Natural killer cell (primary cell): ENCODE measurements around the gene MYL5. TPM values are rescaled to one million over a fixed set of nuclear protein-coding genes. Genes with fewer than 3 reads are reported as not detected.

Experiments
- ATAC-seq, 3 donors: fragments of 150-1000 bp in 2 of 3; fragments of 200-7000 bp in 1 of 3; cut with Tn5 transposase; 1 replicate in 1 of 3; 2 replicates in 2 of 3; pipeline ENCODE4 v1.10.0; 2021; ENCODE audit warnings: mild to moderate bottlenecking in 2 of 3, moderate library complexity in 2 of 3
- DNase-seq, 2 donors: peaks; one replicate each; pipeline versions ENCODE4 v3.0.0 to v3.0.0-alpha.2; 2013 to 2021; ENCODE audit warnings: mixed read lengths in 1 of 2
- H3K27ac ChIP-seq: one replicate; pipeline ENCODE4 v1.5.1; 2013; ENCODE audit warnings: mild to moderate bottlenecking, low read length
- H3K27me3 ChIP-seq: one replicate; pipeline ENCODE4 v1.6.1; 2013; ENCODE audit warnings: low read length; ENCODE audit not compliant: control insufficient read depth, insufficient read depth
- H3K36me3 ChIP-seq: one replicate; pipeline ENCODE4 v1.6.1; 2013; ENCODE audit warnings: low read length; ENCODE audit not compliant: control insufficient read depth, insufficient read depth
- H3K4me1 ChIP-seq: one replicate; pipeline ENCODE4 v1.6.1; 2013; ENCODE audit warnings: low read length; ENCODE audit not compliant: control insufficient read depth, insufficient read depth
- H3K4me3 ChIP-seq: one replicate; pipeline ENCODE4 v1.5.1; 2013; ENCODE audit warnings: low read length
- H3K9me3 ChIP-seq: one replicate; pipeline ENCODE4 v1.6.1; 2013; ENCODE audit warnings: low read length; ENCODE audit not compliant: control insufficient read depth, insufficient read depth
- H3K27ac Mint-ChIP-seq, 2 donors: one replicate each; pipeline ENCODE4 v1.8.0; 2022; ENCODE audit warnings: mild to moderate bottlenecking in 2 of 2, mixed read lengths in 2 of 2, moderate library complexity in 1 of 2
- H3K27me3 Mint-ChIP-seq, 2 donors: one replicate each; pipeline ENCODE4 v1.8.0; 2022; ENCODE audit warnings: low read depth in 2 of 2, mixed read lengths in 2 of 2
- H3K36me3 Mint-ChIP-seq: one replicate; pipeline ENCODE4 v1.8.0; 2022; ENCODE audit warnings: mixed read lengths
- H3K4me1 Mint-ChIP-seq, 2 donors: one replicate each; pipeline ENCODE4 v1.8.0; 2022; ENCODE audit warnings: mixed read lengths in 2 of 2
- H3K4me3 Mint-ChIP-seq: one replicate; pipeline ENCODE4 v1.8.0; 2022; ENCODE audit warnings: mild to moderate bottlenecking, moderate library complexity, mixed read lengths
- H3K9me3 Mint-ChIP-seq, 2 donors: one replicate each; pipeline ENCODE4 v1.8.0; 2022; ENCODE audit warnings: mixed read lengths in 2 of 2
- WGBS: methylation state at CpG from one replicate; pipeline ENCODE4 v1.1.7; 2013; ENCODE audit warnings: missing lambda C conversion rate; ENCODE audit not compliant: insufficient coverage; 5-methylcytosine and 5-hydroxymethylcytosine counted together
- intact Hi-C: fragments of 100-400 bp; cut with micrococcal nuclease; formaldehyde crosslinking; loops from one replicate; pipeline ENCODE4 v1.14.2; 2022
- total RNA-seq, 4 donors: library from RNA; stranded (reverse); fragments of 120-200 nt in 1 of 4; gene quantifications; one replicate each; pipeline versions ENCODE4 v1.2.3 to v1.2.4, GENCODE V29; 2013 to 2022
- TF ChIP-seq, protein P1 (sequence below): fragments of 200-600 bp; IDR thresholded peaks from one replicate; pipeline ENCODE4 v1.8.0; 2022; ENCODE audit warnings: antibody characterized with exemption

MYL5 gene
- total RNA-seq, 3 donors from 2014 or later (not counting 1 experiment from before 2014, with no cell fraction given): 23.4 to 39.5 (median 30.1) TPM

DNA sequence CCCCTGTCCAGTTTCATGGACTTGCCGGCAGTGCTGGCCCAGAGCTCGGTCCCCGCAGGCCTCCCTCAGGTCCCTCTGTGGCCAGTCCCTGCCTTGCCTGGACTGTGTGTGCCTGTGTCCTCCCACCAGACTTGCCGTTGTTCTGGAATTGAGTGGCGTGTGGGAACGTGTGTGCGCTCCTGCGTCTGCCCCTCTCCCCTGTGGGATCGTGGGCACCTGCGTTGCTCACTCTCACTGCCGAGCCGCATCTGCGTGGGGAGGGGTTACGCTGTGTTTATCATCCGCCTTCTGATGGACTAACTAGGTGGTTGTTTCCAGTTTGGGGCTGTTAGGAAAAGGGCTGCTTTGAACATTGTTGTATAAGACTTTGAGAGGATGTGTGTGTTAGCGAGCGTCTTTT is 52.5 kb downstream of the MYL5 start:
- H3K4me3 ChIP-seq: no peak overlapping the region
- TF ChIP-seq, protein P1, sequence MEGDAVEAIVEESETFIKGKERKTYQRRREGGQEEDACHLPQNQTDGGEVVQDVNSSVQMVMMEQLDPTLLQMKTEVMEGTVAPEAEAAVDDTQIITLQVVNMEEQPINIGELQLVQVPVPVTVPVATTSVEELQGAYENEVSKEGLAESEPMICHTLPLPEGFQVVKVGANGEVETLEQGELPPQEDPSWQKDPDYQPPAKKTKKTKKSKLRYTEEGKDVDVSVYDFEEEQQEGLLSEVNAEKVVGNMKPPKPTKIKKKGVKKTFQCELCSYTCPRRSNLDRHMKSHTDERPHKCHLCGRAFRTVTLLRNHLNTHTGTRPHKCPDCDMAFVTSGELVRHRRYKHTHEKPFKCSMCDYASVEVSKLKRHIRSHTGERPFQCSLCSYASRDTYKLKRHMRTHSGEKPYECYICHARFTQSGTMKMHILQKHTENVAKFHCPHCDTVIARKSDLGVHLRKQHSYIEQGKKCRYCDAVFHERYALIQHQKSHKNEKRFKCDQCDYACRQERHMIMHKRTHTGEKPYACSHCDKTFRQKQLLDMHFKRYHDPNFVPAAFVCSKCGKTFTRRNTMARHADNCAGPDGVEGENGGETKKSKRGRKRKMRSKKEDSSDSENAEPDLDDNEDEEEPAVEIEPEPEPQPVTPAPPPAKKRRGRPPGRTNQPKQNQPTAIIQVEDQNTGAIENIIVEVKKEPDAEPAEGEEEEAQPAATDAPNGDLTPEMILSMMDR: no peak
- H3K9me3 ChIP-seq: no peaks in the 10 kb centered on the region
- no peak overlapping the region for H3K4me3 Mint-ChIP-seq
- no peaks in the 10 kb centered on the region for H3K27me3 Mint-ChIP-seq
- no peaks in the 10 kb centered on the region for H3K27me3 ChIP-seq
- H3K4me1 ChIP-seq: no peaks in the 10 kb centered on the region
- peak overlapping the region in 1 of 2 donors; percentile 45 for H3K27ac Mint-ChIP-seq
- intact Hi-C loops: no loop called here
- no peaks in the 10 kb centered on the region for H3K36me3 Mint-ChIP-seq
- H3K4me1 Mint-ChIP-seq: peaks cover 24 to 41% of the 10 kb centered on the region in 2 donors
- H3K36me3 ChIP-seq: peaks cover 4% of the 10 kb centered on the region
- H3K9me3 Mint-ChIP-seq: no peaks in the 10 kb centered on the region
- H3K27ac ChIP-seq: no peak overlapping the region
- ATAC-seq (no peak), DNase-seq (no peak)
- WGBS: 79% methylated on average over 17 of the region's 17 CpGs

DNA sequence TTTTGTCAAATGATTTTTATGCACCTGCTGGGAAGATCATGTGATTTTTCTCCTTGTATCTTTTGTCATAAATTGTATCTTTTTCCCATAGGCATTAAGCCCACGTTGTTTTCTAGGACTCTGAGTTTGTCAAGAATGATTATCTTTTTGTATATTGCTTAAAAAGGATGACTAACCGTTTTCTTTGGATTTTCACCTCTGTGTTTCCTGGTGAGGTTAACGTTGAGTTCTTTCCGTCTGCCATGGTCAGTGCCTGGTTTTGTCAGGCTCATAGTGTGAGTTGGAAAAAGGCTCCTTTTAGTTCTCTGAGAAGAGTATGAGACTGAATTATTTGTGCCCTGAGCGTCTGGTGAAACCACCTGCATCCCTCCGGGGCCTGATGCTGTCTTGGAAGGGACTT is 53.2 kb downstream of the MYL5 start:
- peaks cover 7% of the 10 kb centered on the region for H3K36me3 ChIP-seq
- no peak overlapping the region for H3K27ac Mint-ChIP-seq
- intact Hi-C loops: no loop called here
- ATAC-seq: no peak
- TF ChIP-seq, protein P1: no peak
- 76% methylated on average over 6 of the region's 6 CpGs for WGBS
- H3K4me3 Mint-ChIP-seq: no peak overlapping the region
- H3K4me1 Mint-ChIP-seq: peaks cover 24 to 37% of the 10 kb centered on the region in 2 donors
- no peaks in the 10 kb centered on the region for H3K27me3 Mint-ChIP-seq
- H3K27me3 ChIP-seq: no peaks in the 10 kb centered on the region
- no peaks in the 10 kb centered on the region for H3K9me3 Mint-ChIP-seq
- no peak overlapping the region for H3K27ac ChIP-seq
- no peaks in the 10 kb centered on the region for H3K9me3 ChIP-seq
- no peaks in the 10 kb centered on the region for H3K4me1 ChIP-seq
- no peak for DNase-seq
- H3K36me3 Mint-ChIP-seq: no peaks in the 10 kb centered on the region
- H3K4me3 ChIP-seq: no peak overlapping the region

DNA sequence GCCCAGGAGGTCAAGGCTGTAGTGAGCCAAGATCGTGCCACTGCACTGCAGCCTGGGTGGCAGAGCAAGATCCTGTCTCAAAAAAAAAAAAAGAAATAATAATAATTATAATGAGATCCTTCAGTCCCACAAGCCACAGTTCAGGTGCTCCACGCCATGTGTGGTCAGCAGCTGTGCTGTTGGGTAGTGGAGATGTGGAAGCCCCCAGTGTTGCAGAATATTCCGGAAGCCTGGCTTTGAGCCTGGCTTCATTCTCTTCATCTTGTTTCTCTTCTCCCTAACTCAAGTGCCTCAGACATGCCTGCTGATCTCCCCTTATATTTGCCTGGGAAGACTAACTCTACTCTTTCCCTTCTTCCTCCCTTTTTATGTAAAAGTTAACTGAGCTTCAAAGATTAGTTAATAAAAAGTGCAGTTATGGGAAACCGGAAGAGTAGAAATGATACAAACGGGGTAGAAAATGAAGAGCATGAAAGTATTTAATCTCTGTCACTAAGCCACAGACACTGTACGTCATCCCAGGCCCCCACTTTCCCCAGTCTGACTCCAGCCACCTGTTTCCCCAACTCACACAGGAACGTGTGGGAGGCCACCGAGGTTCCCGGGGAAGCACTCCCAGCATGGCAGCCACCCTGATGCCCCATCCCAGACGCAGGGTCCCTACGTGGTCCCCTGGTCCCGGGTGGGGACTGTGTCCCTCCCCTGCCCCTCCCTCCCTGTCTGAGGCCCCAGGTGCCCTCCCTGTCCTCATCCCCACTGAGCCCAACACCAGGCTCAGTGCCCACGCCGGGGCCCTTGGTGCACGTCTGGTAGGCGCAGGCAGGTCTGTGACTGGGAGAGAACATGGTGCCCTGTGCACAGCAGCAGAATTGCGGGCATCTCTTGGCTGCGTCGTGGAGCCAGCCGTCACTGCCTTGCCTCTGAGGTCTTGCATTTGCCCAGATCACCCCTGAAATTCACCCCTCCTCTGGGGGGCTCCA is 55.3 kb downstream of the MYL5 start:
- TF ChIP-seq, protein P1: no peak
- no peaks in the 10 kb centered on the region for H3K9me3 Mint-ChIP-seq
- H3K36me3 Mint-ChIP-seq: no peaks in the 10 kb centered on the region
- 92% methylated on average over 17 of the region's 20 CpGs for WGBS
- Histone ChIP-seq H3K36me3 (peaks cover 28% of the 10 kb centered on the region), H3K4me3 (no peak overlapping the region), H3K4me1 (no peaks in the 10 kb centered on the region), H3K27me3 (no peaks in the 10 kb centered on the region), H3K27ac (no peak overlapping the region), H3K9me3 (no peaks in the 10 kb centered on the region)
- intact Hi-C loops: no loop called here
- H3K4me1 Mint-ChIP-seq: peaks cover 23 to 24% of the 10 kb centered on the region in 2 donors
- no peak overlapping the region for H3K4me3 Mint-ChIP-seq
- ATAC-seq (no peak), DNase-seq (no peak)
- no peaks in the 10 kb centered on the region for H3K27me3 Mint-ChIP-seq
- H3K27ac Mint-ChIP-seq: no peak overlapping the region
